PFSK-1 (cell line): ENCODE results near the gene CAVIN2.

ENCODE experiments used
- FOXP2 ChIP-seq: optimal IDR thresholded peaks from 2 replicates; pipeline ENCODE3; 2011; ENCODE audit warnings: borderline replicate concordance, control low read depth, inconsistent platforms; ENCODE audit not compliant: insufficient read depth; ENCODE audit errors: extremely low read length, extremely low read depth
- POLR2AphosphoS5 ChIP-seq: IDR thresholded peaks from 2 replicates; pipeline ENCODE4 v1.6.1; 2012; ENCODE audit warnings: low read depth, mild to moderate bottlenecking, control low read depth, low read length, moderate library complexity
- REST ChIP-seq, 2 experiments: IDR thresholded peaks; 2 replicates each; pipeline versions ENCODE4 v1.6.1 to v1.8.0; 2011 to 2012; ENCODE audit warnings: low read depth in 2 of 2, low read length in 2 of 2, control low read depth in 1 of 2, inconsistent platforms in 1 of 2, mild to moderate bottlenecking in 1 of 2, moderate library complexity in 1 of 2; ENCODE audit not compliant: insufficient read depth in 1 of 2
- SIN3A ChIP-seq: IDR thresholded peaks from 2 replicates; pipeline ENCODE4 v1.6.1; 2012; ENCODE audit warnings: mild to moderate bottlenecking, low read length, moderate library complexity, borderline replicate concordance; ENCODE audit not compliant: insufficient read depth
- TAF1 ChIP-seq: IDR thresholded peaks from 2 replicates; pipeline ENCODE4 v1.6.1; 2012; ENCODE audit warnings: low read length, control low read depth, borderline replicate concordance; ENCODE audit not compliant: insufficient read depth

DNA sequence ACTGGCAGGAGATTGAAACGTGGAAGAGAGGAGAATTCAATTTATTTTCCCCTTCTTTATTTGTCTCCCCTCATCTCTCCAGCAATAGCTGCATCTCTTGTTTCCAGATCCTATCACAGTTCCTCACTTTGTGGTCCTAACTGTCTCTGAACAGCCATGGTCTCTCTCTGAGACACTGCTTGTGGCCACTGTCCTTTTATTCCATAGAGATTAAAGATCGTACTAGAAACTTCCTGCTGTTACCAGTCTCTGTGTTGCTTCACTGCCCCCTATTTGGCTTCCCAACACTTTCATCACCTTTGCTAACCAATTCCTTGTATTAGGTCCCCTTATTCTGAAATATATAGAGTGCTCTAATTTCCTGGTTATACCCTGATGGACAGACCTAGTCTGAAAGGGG, 48.9 kb upstream of the CAVIN2 start:
- TF ChIP-seq POLR2AphosphoS5 (no peak), TAF1 (no peak), REST (IDR thresholded peaks at IDR 0.05; ENCODE audit: insufficient read depth in 1 of 2, low read depth in 2 of 2, low read length in 2 of 2) (no peak), SIN3A (no peak), FOXP2 (no peak)
